ENCODE results near the gene FAM171A1.

DNA sequence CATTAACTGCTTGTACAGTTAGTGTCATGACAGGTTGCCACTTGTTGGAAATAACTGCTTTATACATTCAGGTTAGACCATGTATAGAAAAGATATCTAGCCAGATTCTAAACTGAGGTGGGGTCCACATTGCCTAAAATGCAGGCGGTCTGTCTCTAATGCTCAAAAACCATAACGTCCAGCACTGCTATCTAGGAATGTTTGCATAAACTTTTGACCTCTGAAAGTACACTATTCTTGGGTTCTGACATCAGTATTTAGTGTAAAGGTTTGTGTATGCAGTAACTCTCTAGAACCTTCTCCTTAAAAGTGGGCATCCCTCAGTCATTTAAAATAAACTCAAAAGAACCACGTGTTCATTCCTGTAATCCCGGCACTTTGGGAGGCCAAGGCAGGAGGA, 10.3 kb upstream of the FAM171A1 start:
- TF ChIP-seq, protein P1, sequence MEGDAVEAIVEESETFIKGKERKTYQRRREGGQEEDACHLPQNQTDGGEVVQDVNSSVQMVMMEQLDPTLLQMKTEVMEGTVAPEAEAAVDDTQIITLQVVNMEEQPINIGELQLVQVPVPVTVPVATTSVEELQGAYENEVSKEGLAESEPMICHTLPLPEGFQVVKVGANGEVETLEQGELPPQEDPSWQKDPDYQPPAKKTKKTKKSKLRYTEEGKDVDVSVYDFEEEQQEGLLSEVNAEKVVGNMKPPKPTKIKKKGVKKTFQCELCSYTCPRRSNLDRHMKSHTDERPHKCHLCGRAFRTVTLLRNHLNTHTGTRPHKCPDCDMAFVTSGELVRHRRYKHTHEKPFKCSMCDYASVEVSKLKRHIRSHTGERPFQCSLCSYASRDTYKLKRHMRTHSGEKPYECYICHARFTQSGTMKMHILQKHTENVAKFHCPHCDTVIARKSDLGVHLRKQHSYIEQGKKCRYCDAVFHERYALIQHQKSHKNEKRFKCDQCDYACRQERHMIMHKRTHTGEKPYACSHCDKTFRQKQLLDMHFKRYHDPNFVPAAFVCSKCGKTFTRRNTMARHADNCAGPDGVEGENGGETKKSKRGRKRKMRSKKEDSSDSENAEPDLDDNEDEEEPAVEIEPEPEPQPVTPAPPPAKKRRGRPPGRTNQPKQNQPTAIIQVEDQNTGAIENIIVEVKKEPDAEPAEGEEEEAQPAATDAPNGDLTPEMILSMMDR (conservative IDR thresholded peaks at IDR 0.05 in 1 of 2, IDR thresholded peaks at IDR 0.05 in 1 of 2; ENCODE audit: extremely low read depth in 1 of 2, insufficient read depth in 1 of 2, low read depth in 1 of 2, low read length in 2 of 2), result no peak
- TF ChIP-seq EZH2 (IDR thresholded peaks at IDR 0.05; ENCODE audit: borderline replicate concordance, low read length), result no peak
